Smooth muscle cell (in vitro differentiated cells): ENCODE results near the gene LDHD. TPM values are rescaled to one million over a fixed set of nuclear protein-coding genes. Genes with fewer than 3 reads are reported as not detected.

Experiments used
- DNase-seq: peaks from one replicate; lab custom pipeline; 2025; ENCODE audit not compliant: unreplicated experiment; lab: John Stamatoyannopoulos, UW
- H2AFZ ChIP-seq: fragments of 200-600 bp; sonication (generic); 2 replicates; pipeline ENCODE4 v1.6.0; 2016; ENCODE audit warnings: antibody characterized with exemption, low read depth, mild to moderate bottlenecking
- H3F3A ChIP-seq: fragments of 200-600 bp; sonication (generic); 2 replicates; pipeline ENCODE4 v1.6.0; 2017; ENCODE audit warnings: antibody characterized with exemption, low read depth
- H3K27ac ChIP-seq: fragments of 200-600 bp; sonication (generic); 2 replicates; pipeline ENCODE4 v1.5.1; 2016; ENCODE audit warnings: low read depth, mild to moderate bottlenecking
- H3K27me3 ChIP-seq: fragments of 200-600 bp; sonication (generic); 2 replicates; pipeline ENCODE4 v1.6.1; 2016; ENCODE audit warnings: low read depth, mild to moderate bottlenecking
- H3K36me3 ChIP-seq: fragments of 200-600 bp; sonication (generic); 2 replicates; pipeline ENCODE4 v1.5.1; 2016; ENCODE audit warnings: low read depth
- H3K4me1 ChIP-seq: fragments of 200-600 bp; sonication (generic); 2 replicates; pipeline ENCODE4 v1.5.1; 2016; ENCODE audit warnings: low read depth
- H3K4me2 ChIP-seq: fragments of 200-600 bp; sonication (generic); 2 replicates; pipeline ENCODE4 v1.6.0; 2016; ENCODE audit warnings: mild to moderate bottlenecking
- H3K4me3 ChIP-seq: fragments of 200-600 bp; sonication (generic); 2 replicates; pipeline ENCODE4 v1.5.1; 2016; ENCODE audit warnings: mild to moderate bottlenecking
- H3K79me2 ChIP-seq: fragments of 200-600 bp; sonication (generic); 2 replicates; pipeline ENCODE4 v1.6.0; 2016; ENCODE audit warnings: low read depth, mild to moderate bottlenecking
- H3K9ac ChIP-seq: fragments of 200-600 bp; sonication (generic); 2 replicates; pipeline ENCODE4 v1.6.0; 2016; ENCODE audit warnings: low read depth
- H3K9me3 ChIP-seq: fragments of 200-600 bp; sonication (generic); replicated peaks from 2 replicates; pipeline ENCODE4 v1.5.1; 2016; ENCODE audit warnings: low read depth
- H4K20me1 ChIP-seq: fragments of 200-600 bp; sonication (generic); 2 replicates; pipeline ENCODE4 v1.6.0; 2016; ENCODE audit warnings: low read depth
- WGBS: methylation state at CpG from one replicate; pipeline ENCODE4 v1.1.7; 2016; ENCODE audit warnings: low lambda C conversion rate; 5-methylcytosine and 5-hydroxymethylcytosine counted together
- polyA plus RNA-seq: library from polyadenylated mRNA; unstranded; fragments of >200 nt; fragmentation: Nextera tagmentation; extraction: Ambion mirVana; gene quantifications from 2 replicates; pipeline ENCODE4 v1.2.1, GENCODE V29; 2016
- total RNA-seq: library from RNA; depleted of rRNA; stranded (reverse); fragments of >200 nt; gene quantifications from 2 replicates; pipeline ENCODE4 v1.2.3, GENCODE V29; 2014
- TF ChIP-seq, protein P1 (sequence below): fragments of 200-600 bp; sonication (generic); IDR thresholded peaks from 2 replicates; pipeline ENCODE4 v1.5.1; 2017; ENCODE audit warnings: borderline replicate concordance, mild to moderate bottlenecking, antibody characterized with exemption; ENCODE audit not compliant: insufficient read depth, poor library complexity, severe bottlenecking

The LDHD gene
- total and polyA plus RNA-seq, 2 experiments from 2014 or later: 0.85 to 1.2 TPM

DNA sequence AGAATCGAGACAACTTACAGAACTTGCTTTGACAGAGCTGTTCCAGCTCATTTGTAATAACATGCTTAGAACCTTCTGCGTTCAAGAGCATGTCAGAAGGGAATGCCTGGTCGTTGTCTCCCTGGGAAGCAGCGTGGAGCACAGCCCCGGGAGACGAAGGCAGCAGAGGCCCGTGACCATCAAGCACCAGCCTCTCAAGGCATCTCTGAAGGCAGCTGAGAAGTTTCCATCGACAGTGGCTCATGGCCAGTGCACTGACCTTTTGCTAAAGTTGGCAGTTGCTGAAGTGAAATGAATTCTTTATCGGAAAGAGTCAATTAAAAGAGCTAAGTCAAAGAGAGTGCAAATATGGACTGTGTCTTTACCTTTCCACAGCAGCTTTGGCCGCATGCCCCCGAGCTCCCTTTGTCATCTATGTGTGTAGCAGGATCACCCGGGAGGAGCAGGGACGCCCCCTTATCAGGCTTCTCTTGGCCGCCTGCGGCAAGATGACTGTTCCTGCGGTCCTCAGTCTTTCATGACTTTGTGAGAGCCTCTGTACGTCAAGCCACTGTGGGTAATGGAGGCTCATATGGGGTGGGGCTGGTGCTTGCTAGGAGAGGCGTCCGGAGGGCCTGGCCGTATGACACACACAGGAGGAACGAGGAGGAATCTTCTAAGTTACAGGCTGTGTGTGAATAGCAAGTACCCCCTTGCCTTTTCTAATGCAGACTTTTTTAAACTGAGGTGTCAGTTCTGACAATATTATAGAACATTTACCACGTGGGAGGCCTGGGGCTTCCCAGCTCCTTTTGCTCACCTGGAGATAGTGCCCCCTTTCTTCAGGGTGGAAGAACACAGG is 54.2 kb downstream of the LDHD start:
- no peaks in the 10 kb centered on the region for H3K27me3 ChIP-seq
- H3K4me2 ChIP-seq: no peak overlapping the region
- no peaks in the 10 kb centered on the region for H3K36me3 ChIP-seq
- H3F3A ChIP-seq: no peaks in the 10 kb centered on the region
- no peak overlapping the region for H3K27ac ChIP-seq
- H3K9me3 ChIP-seq: no peaks in the 10 kb centered on the region
- H3K79me2 ChIP-seq: peaks cover 71% of the 10 kb centered on the region
- peaks cover 9% of the 10 kb centered on the region for H3K4me1 ChIP-seq
- no peak overlapping the region for H2AFZ ChIP-seq
- peaks cover 97% of the 10 kb centered on the region for H4K20me1 ChIP-seq
- TF ChIP-seq, protein P1, sequence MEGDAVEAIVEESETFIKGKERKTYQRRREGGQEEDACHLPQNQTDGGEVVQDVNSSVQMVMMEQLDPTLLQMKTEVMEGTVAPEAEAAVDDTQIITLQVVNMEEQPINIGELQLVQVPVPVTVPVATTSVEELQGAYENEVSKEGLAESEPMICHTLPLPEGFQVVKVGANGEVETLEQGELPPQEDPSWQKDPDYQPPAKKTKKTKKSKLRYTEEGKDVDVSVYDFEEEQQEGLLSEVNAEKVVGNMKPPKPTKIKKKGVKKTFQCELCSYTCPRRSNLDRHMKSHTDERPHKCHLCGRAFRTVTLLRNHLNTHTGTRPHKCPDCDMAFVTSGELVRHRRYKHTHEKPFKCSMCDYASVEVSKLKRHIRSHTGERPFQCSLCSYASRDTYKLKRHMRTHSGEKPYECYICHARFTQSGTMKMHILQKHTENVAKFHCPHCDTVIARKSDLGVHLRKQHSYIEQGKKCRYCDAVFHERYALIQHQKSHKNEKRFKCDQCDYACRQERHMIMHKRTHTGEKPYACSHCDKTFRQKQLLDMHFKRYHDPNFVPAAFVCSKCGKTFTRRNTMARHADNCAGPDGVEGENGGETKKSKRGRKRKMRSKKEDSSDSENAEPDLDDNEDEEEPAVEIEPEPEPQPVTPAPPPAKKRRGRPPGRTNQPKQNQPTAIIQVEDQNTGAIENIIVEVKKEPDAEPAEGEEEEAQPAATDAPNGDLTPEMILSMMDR: no peak
- H3K4me3 ChIP-seq: no peak overlapping the region
- 76% methylated on average over 22 of the region's 22 CpGs for WGBS
- no peak overlapping the region for H3K9ac ChIP-seq
- no peak for DNase-seq

Other genes with a start within 250 kb of the LDHD start
- gene WDR59, start 131.7 kb downstream of the LDHD start, total RNA-seq: 13.1 and 14.3 TPM in 2 replicates
- 19.2 and 29.5 TPM in 2 replicates for gene WDR59, start 131.7 kb downstream of the LDHD start, polyA plus RNA-seq
- 18.2 and 19.7 TPM in 2 replicates for gene ZNRF1, start 117.8 kb downstream of the LDHD start, total RNA-seq
- 38.0 and 45.4 TPM in 2 replicates for gene ZNRF1, start 117.8 kb downstream of the LDHD start, polyA plus RNA-seq
- 15.0 and 29.0 TPM in 2 replicates for gene ZFP1, start 31.7 kb upstream of the LDHD start, total RNA-seq
- gene ZFP1, start 31.7 kb upstream of the LDHD start, polyA plus RNA-seq: 12.5 and 12.6 TPM in 2 replicates
- 1.7 TPM in 1 of 2 replicates, not detected in the other for gene CTRB2, start 90.4 kb upstream of the LDHD start, total RNA-seq
- 2.3 and 11.1 TPM in 2 replicates for gene CTRB2, start 90.4 kb upstream of the LDHD start, polyA plus RNA-seq
- not detected in 2 replicates for gene CTRB1, start 102.2 kb upstream of the LDHD start, total RNA-seq
- gene CTRB1, start 102.2 kb upstream of the LDHD start, polyA plus RNA-seq: 1.9 and 7.2 TPM in 2 replicates
- gene BCAR1, start 134.8 kb upstream of the LDHD start, total RNA-seq: 49.4 and 49.9 TPM in 2 replicates
- 117 and 123 TPM in 2 replicates for gene BCAR1, start 134.8 kb upstream of the LDHD start, polyA plus RNA-seq